IMR-90 (cell line): ENCODE measurements around the gene SLC4A1. TPM values are rescaled to one million over a fixed set of nuclear protein-coding genes. Genes with fewer than 3 reads are reported as not detected.
A peak's percentile ranks its signal among the peaks of the same experiment; 100 is the strongest.

ENCODE experiments used
- ATAC-seq: fragments of 200-7000 bp; cut with Tn5 transposase; 2 replicates; pipeline ENCODE4 v1.9.1; 2020; ENCODE audit warnings: low read depth, mild to moderate bottlenecking, moderate library complexity
- BruUV-seq: library from RNA; stranded (reverse); fragments of 400-500 nt; replicated peaks from 2 replicates; lab custom pipeline; 2021; lab: Mats Ljungman, UMichigan
- CTCF ChIA-PET: fragments of 300-600 bp; formaldehyde crosslinking; extraction: SDS; loops from one replicate; lab custom pipeline; 2021; ENCODE audit warnings: antibody characterized with exemption; lab: Yijun Ruan, JAX
- POLR2A ChIA-PET: fragments of 300-600 bp; sonication (Branson Sonifier 250); formaldehyde crosslinking; loops from one replicate; lab custom pipeline; 2022; ENCODE audit warnings: antibody characterized with exemption; ENCODE audit not compliant: unreplicated experiment; lab: Charles Lee
- DNase-seq: peaks from one replicate; pipeline ENCODE4 v3.0.0; 2013
- H2AFZ ChIP-seq: replicated peaks from 2 replicates; pipeline ENCODE3; 2013; ENCODE audit warnings: low read length, mild to moderate bottlenecking; ENCODE audit not compliant: poor library complexity
- H2AK5ac ChIP-seq: 2 replicates; pipeline ENCODE4 v1.6.1; 2013; ENCODE audit warnings: low read depth, low read length, inconsistent platforms
- H2AK9ac ChIP-seq: replicated peaks from 2 replicates; pipeline ENCODE3; 2013; ENCODE audit warnings: mild to moderate bottlenecking, low read depth, low read length, moderate library complexity; ENCODE audit not compliant: poor library complexity
- H2BK120ac ChIP-seq: 2 replicates; pipeline ENCODE4 v1.6.1; 2013; ENCODE audit warnings: low read depth, low read length, inconsistent platforms
- H2BK15ac ChIP-seq: 3 replicates; pipeline ENCODE4 v1.6.1; 2013; ENCODE audit warnings: low read depth, low read length, inconsistent platforms
- H2BK20ac ChIP-seq: 2 replicates; pipeline ENCODE4 v1.6.1; 2013; ENCODE audit warnings: low read depth, mild to moderate bottlenecking, inconsistent platforms, low read length, moderate library complexity
- H2BK5ac ChIP-seq: 2 replicates; pipeline ENCODE4 v1.6.1; 2013; ENCODE audit warnings: mild to moderate bottlenecking, low read depth, low read length, inconsistent platforms; ENCODE audit not compliant: poor library complexity, severe bottlenecking
- H3K14ac ChIP-seq: replicated peaks from 2 replicates; pipeline ENCODE4 v1.6.1; 2013; ENCODE audit warnings: low read depth, low read length, inconsistent platforms
- H3K18ac ChIP-seq: 2 replicates; pipeline ENCODE4 v1.6.1; 2013; ENCODE audit warnings: low read depth, low read length, control low read depth
- H3K23ac ChIP-seq: 2 replicates; pipeline ENCODE4 v1.6.1; 2013; ENCODE audit warnings: low read depth, low read length, inconsistent platforms
- H3K27ac ChIP-seq: 2 replicates; pipeline ENCODE4 v1.5.1; 2013; ENCODE audit warnings: mild to moderate bottlenecking, control low read depth, low read length; ENCODE audit not compliant: insufficient read depth
- H3K27me3 ChIP-seq: 2 replicates; pipeline ENCODE4 v1.6.1; 2013; ENCODE audit warnings: low read length; ENCODE audit not compliant: control insufficient read depth, insufficient read depth
- H3K36me3 ChIP-seq: 2 replicates; pipeline ENCODE4 v1.6.1; 2013; ENCODE audit warnings: low read length, mixed read lengths; ENCODE audit not compliant: control insufficient read depth, insufficient read depth
- H3K4ac ChIP-seq: 2 replicates; pipeline ENCODE4 v1.6.1; 2013; ENCODE audit warnings: low read depth, low read length, inconsistent platforms
- H3K4me1 ChIP-seq: 2 replicates; pipeline ENCODE4 v1.6.1; 2013; ENCODE audit warnings: low read length, mixed read lengths; ENCODE audit not compliant: control insufficient read depth, insufficient read depth
- H3K4me2 ChIP-seq: 2 replicates; pipeline ENCODE4 v1.6.1; 2013; ENCODE audit warnings: low read depth, mild to moderate bottlenecking, control low read depth, low read length, moderate library complexity
- H3K4me3 ChIP-seq: 2 replicates; pipeline ENCODE4 v1.5.1; 2013; ENCODE audit warnings: low read depth, mild to moderate bottlenecking, control low read depth, low read length, moderate library complexity; ENCODE audit not compliant: insufficient read depth
- H3K56ac ChIP-seq: 2 replicates; pipeline ENCODE4 v1.6.1; 2013; ENCODE audit warnings: low read length, inconsistent platforms; ENCODE audit not compliant: insufficient read depth; ENCODE audit errors: extremely low read depth
- H3K79me1 ChIP-seq, 2 experiments: 2 replicates each; pipeline ENCODE4 v1.6.1; 2013; ENCODE audit warnings: low read length in 2 of 2, inconsistent platforms in 1 of 2, low read depth in 1 of 2
- H3K9ac ChIP-seq: 2 replicates; pipeline ENCODE4 v1.6.1; 2013; ENCODE audit warnings: low read depth, low read length, control low read depth
- H3K9me1 ChIP-seq: 2 replicates; pipeline ENCODE4 v1.6.1; 2013; ENCODE audit warnings: low read length, inconsistent platforms; ENCODE audit not compliant: insufficient read depth
- H3K9me3 ChIP-seq: 2 replicates; pipeline ENCODE4 v1.6.1; 2013; ENCODE audit warnings: low read length; ENCODE audit not compliant: control insufficient read depth, insufficient read depth
- H4K20me1 ChIP-seq: 2 replicates; pipeline ENCODE4 v1.6.1; 2013; ENCODE audit warnings: low read length, inconsistent platforms; ENCODE audit not compliant: insufficient read depth
- H4K5ac ChIP-seq: 2 replicates; pipeline ENCODE4 v1.6.1; 2013; ENCODE audit warnings: mild to moderate bottlenecking, low read depth, low read length, control low read depth
- H4K8ac ChIP-seq, 2 experiments: 2 replicates each; pipeline ENCODE4 v1.6.1; 2013; ENCODE audit warnings: low read depth in 2 of 2, low read length in 2 of 2, control low read depth in 1 of 2, inconsistent platforms in 1 of 2
- H4K91ac ChIP-seq: 2 replicates; pipeline ENCODE4 v1.6.1; 2013; ENCODE audit warnings: low read depth, low read length, inconsistent platforms; ENCODE audit not compliant: insufficient read depth
- BHLHE40 ChIP-seq: fragments of 150-350 bp; IDR thresholded peaks from 2 replicates; pipeline ENCODE4 v1.6.1; 2016; ENCODE audit warnings: mild to moderate bottlenecking, low read depth, low read length
- CEBPB ChIP-seq: IDR thresholded peaks from 2 replicates; pipeline ENCODE4 v1.6.1; 2012; ENCODE audit warnings: low read depth, low read length, improper control_type of control experiment
- CHD1 ChIP-seq: IDR thresholded peaks from 2 replicates; pipeline ENCODE4 v1.6.1; 2012; ENCODE audit warnings: low read depth, low read length, improper control_type of control experiment
- ELK1 ChIP-seq: fragments of 150-350 bp; IDR thresholded peaks from 2 replicates; pipeline ENCODE4 v1.6.1; 2016; ENCODE audit warnings: low read depth, mild to moderate bottlenecking, low read length, moderate library complexity, borderline replicate concordance
- FOS ChIP-seq: fragments of 150-350 bp; IDR thresholded peaks from 2 replicates; pipeline ENCODE4 v1.6.1; 2016; ENCODE audit warnings: low read depth, low read length
- MAFK ChIP-seq: IDR thresholded peaks from 2 replicates; pipeline ENCODE4 v1.6.1; 2012; ENCODE audit warnings: low read depth, low read length, improper control_type of control experiment
- MAZ ChIP-seq: IDR thresholded peaks from 2 replicates; pipeline ENCODE4 v1.6.1; 2012; ENCODE audit warnings: low read depth, mild to moderate bottlenecking, low read length, improper control_type of control experiment, moderate library complexity, borderline replicate concordance
- MXI1 ChIP-seq: IDR thresholded peaks from 2 replicates; pipeline ENCODE4 v1.6.1; 2012; ENCODE audit warnings: low read depth, mild to moderate bottlenecking, low read length, moderate library complexity, borderline replicate concordance
- NFE2L2 ChIP-seq: fragments of 150-350 bp; IDR thresholded peaks from 2 replicates; pipeline ENCODE4 v1.6.1; 2016; ENCODE audit warnings: low read depth, mild to moderate bottlenecking, low read length
- POLR2A ChIP-seq: IDR thresholded peaks from 2 replicates; pipeline ENCODE4 v1.6.1; 2012; ENCODE audit warnings: mild to moderate bottlenecking, low read depth, low read length
- RAD21 ChIP-seq: IDR thresholded peaks from 2 replicates; pipeline ENCODE4 v1.6.1; 2012; ENCODE audit warnings: low read length, improper control_type of control experiment
- RCOR1 ChIP-seq: IDR thresholded peaks from 2 replicates; pipeline ENCODE4 v1.6.1; 2012; ENCODE audit warnings: mild to moderate bottlenecking, low read length, improper control_type of control experiment; ENCODE audit not compliant: insufficient replicate concordance
- RFX5 ChIP-seq: IDR thresholded peaks from 2 replicates; pipeline ENCODE4 v1.8.0; 2012; ENCODE audit warnings: low read depth, mild to moderate bottlenecking, low read length, moderate library complexity
- SMC3 ChIP-seq: fragments of 150-350 bp; IDR thresholded peaks from 2 replicates; pipeline ENCODE4 v1.6.1; 2016; ENCODE audit warnings: low read depth, mild to moderate bottlenecking, antibody characterized with exemption, low read length, moderate library complexity
- USF2 ChIP-seq: fragments of 150-350 bp; IDR thresholded peaks from 2 replicates; pipeline ENCODE4 v1.6.1; 2017; ENCODE audit warnings: mild to moderate bottlenecking, antibody characterized with exemption, low read length, low read depth
- WGBS, 2 experiments: methylation state at CpG; one replicate each; pipeline versions ENCODE4 v1.1.5 to v1.1.7; 2013; ENCODE audit warnings: missing lambda C conversion rate in 2 of 2; ENCODE audit not compliant: insufficient read length in 1 of 2; ENCODE audit errors: extremely low coverage in 2 of 2; 5-methylcytosine and 5-hydroxymethylcytosine counted together
- dilution Hi-C: fragments of 300-500 bp; cut with HindIII; formaldehyde crosslinking; loops from one replicate; pipeline ENCODE4 v1.14.3; 2018; ENCODE audit warnings: low sequenced_read_pairs; ENCODE audit not compliant: unreplicated experiment
- in situ Hi-C: fragments of 300-500 bp; cut with MboI; formaldehyde crosslinking; loops from 3 replicates; pipeline ENCODE4 v1.14.3; 2019; ENCODE audit warnings: low sequenced_read_pairs, inconsistent platforms, mixed read lengths
- intact Hi-C: fragments of 100-400 bp; cut with micrococcal nuclease; formaldehyde crosslinking; loops from 2 replicates; pipeline ENCODE4 v1.10.0; 2022
- polyA plus RNA-seq, 3 experiments: library from polyadenylated mRNA; depleted of rRNA; stranded (reverse); fragments of >200 nt; gene quantifications; 2 replicates each; pipeline ENCODE4 v1.2.3, GENCODE V29; 2012; ENCODE audit warnings: low replicate concordance in 1 of 3
- total RNA-seq: library from RNA; depleted of rRNA; stranded (reverse); fragments of >200 nt; gene quantifications from 2 replicates; pipeline ENCODE4 v1.2.3, GENCODE V29; 2012

Gene SLC4A1
- total and polyA plus RNA-seq, 2 of the 4 experiments (the other 2 are of a cell fraction), result not detected

DNA sequence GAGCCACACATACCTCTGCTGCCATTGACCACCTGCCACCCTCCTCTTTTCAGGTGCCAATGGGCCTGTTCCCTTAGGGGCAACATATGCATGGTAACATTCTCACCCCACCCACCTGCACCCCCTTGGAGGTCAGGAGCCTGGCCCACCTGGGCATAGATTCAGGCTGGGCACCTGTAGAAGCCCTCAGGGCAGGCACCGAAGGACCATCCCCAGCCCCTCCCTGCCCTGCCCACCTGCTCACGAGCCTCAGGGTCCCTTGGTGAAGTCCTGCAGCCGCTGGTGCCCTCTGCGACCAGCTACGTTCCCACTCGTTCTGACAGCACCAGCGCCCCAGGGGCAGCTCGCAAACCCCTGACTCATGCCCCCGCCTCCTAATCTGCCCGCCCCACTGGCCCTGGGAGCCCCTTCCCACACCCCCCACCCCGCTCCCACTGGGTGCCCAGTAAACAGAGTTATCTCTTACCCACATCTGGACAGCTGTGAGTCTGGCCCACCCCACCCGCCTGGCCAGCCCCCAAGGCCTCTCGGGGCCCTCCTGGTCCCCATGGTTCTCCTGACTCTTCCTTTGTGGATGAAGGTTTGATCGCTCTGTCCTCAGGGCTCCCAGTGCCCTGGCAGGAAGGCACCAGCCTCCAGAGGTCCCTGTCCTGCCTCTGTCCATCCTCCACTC is at the start of gene SLC4A1 (continued):
- TF ChIP-seq RFX5, result no peak
- TF ChIP-seq BHLHE40, result no peak

DNA sequence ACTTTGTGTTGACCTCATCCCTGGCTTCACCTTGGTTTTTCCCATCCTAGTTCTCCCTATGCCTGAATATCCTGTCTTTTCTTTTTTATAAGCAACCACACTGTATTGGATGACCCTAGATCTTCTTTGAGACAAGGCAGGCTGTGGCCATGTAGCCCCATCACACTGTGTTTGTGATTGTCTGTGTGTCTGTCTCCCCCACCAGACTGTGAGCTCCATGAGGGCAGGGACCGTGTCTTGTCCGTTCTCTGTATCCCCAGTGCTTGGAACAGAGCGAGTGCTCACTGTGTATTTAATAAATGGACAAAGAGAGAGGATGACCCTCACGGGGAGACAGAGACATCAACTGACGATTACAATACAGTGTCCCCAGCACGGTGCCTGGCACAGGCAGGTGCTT is 49.6 kb upstream of the SLC4A1 start:
- H3K56ac ChIP-seq, result no peak overlapping the region
- no peak overlapping the region for H3K27ac ChIP-seq
- peaks cover 5% of the 10 kb centered on the region for H3K9me3 ChIP-seq
- ATAC-seq (no peak), DNase-seq (no peak)
- no peak overlapping the region for H3K4ac ChIP-seq
- in situ Hi-C loops, result no loop called here
- H4K8ac ChIP-seq, result no peak overlapping the region
- no peak overlapping the region for H2BK15ac ChIP-seq
- intact Hi-C loops, result no loop called here
- ChIA-PET POLR2A (interaction anchor here (1.0 kb wide), 1 partner anchor 9 kb away, joined by 3 read pairs; the partner anchor contains the start of gene RUNDC3A), CTCF (no interaction called here)
- H2AK5ac ChIP-seq, result no peak overlapping the region
- H3K4me2 ChIP-seq, result no peak overlapping the region
- no TSS peak for BruUV-seq
- no peak overlapping the region for H2AK9ac ChIP-seq
- peaks cover 24% of the 10 kb centered on the region for H3K36me3 ChIP-seq
- no peak overlapping the region for H3K4me3 ChIP-seq
- H4K20me1 ChIP-seq, result peaks cover 4% of the 10 kb centered on the region
- H3K23ac ChIP-seq, result no peak overlapping the region
- H2BK120ac ChIP-seq, result no peak overlapping the region
- no peak overlapping the region for H2BK5ac ChIP-seq
- no peak overlapping the region for H3K14ac ChIP-seq
- H3K9me1 ChIP-seq, result no peaks in the 10 kb centered on the region; the same call in 1 of the 2 replicates
- H2BK20ac ChIP-seq, result no peak overlapping the region
- peaks cover 4% of the 10 kb centered on the region; the same call in 1 of the 2 replicates for H3K4me1 ChIP-seq
- peak overlapping the region; percentile 49 for H2AFZ ChIP-seq
- H3K9ac ChIP-seq, result no peak overlapping the region
- H4K5ac ChIP-seq, result no peak overlapping the region
- 60% methylated on average over 1 of the region's 6 CpGs; no CpG with 5 or more reads in 1 of the 2 experiments for WGBS, 2 experiments
- no peak overlapping the region for H4K91ac ChIP-seq
- H3K27me3 ChIP-seq, result peaks cover 46% of the 10 kb centered on the region
- dilution Hi-C loops, result no loop called here
- H3K18ac ChIP-seq, result no peak overlapping the region
- H3K79me1 ChIP-seq, result peaks cover 0 to 5% of the 10 kb centered on the region in 2 experiments; a peak in 1 of 4 replicates
- TF ChIP-seq RAD21 (no peak), CHD1 (no peak), FOS (no peak), POLR2A (no peak), CEBPB (no peak), RFX5 (no peak), MXI1 (no peak), BHLHE40 (no peak), MAFK (no peak), SMC3 (no peak), ELK1 (no peak), RCOR1 (no peak), USF2 (no peak), MAZ (no peak), NFE2L2 (no peak)
